Glutamatergic neuron (in vitro differentiated cells): ENCODE measurements around the gene SGCD. TPM values are rescaled to one million over a fixed set of nuclear protein-coding genes. Genes with fewer than 3 reads are reported as not detected.

ENCODE experiments used
- DNase-seq: peaks from one replicate; pipeline ENCODE4 v3.0.0; 2022
- H3K27ac Mint-ChIP-seq: one replicate; pipeline ENCODE4 v1.8.0; 2020; ENCODE audit warnings: mild to moderate bottlenecking, mixed read lengths, inconsistent platforms; ENCODE audit not compliant: unreplicated experiment
- H3K27me3 Mint-ChIP-seq: one replicate; pipeline ENCODE4 v1.8.0; 2020; ENCODE audit warnings: mild to moderate bottlenecking, moderate library complexity, mixed read lengths, inconsistent platforms; ENCODE audit not compliant: unreplicated experiment
- H3K36me3 Mint-ChIP-seq: one replicate; pipeline ENCODE4 v1.8.0; 2020; ENCODE audit warnings: mild to moderate bottlenecking, mixed read lengths, inconsistent platforms; ENCODE audit not compliant: unreplicated experiment
- H3K4me1 Mint-ChIP-seq: one replicate; pipeline ENCODE4 v1.8.0; 2020; ENCODE audit warnings: mild to moderate bottlenecking, low read depth, mixed read lengths, inconsistent platforms; ENCODE audit not compliant: unreplicated experiment
- H3K4me3 Mint-ChIP-seq: one replicate; pipeline ENCODE4 v1.8.0; 2020; ENCODE audit warnings: mild to moderate bottlenecking, mixed read lengths, inconsistent platforms; ENCODE audit not compliant: unreplicated experiment
- H3K9me3 Mint-ChIP-seq: one replicate; pipeline ENCODE4 v1.8.0; 2020; ENCODE audit warnings: mild to moderate bottlenecking, moderate library complexity, mixed read lengths, inconsistent platforms; ENCODE audit not compliant: unreplicated experiment
- total RNA-seq: library from RNA; stranded (reverse); fragmentation: NEBNext Ultra II Directional; extraction: Animal tissue kit (Norgen Biotek cat#: 25700); gene quantifications from one replicate; pipeline ENCODE4 v1.2.1, GENCODE V29; 2021; ENCODE audit not compliant: unreplicated experiment
- TF ChIP-seq, protein P1 (sequence below): fragments of 200-600 bp; sonication (generic); IDR thresholded peaks from one replicate; pipeline ENCODE4 v1.5.0; 2021; ENCODE audit not compliant: partially characterized antibody, unreplicated experiment

The SGCD gene
- total RNA-seq, 1 donor from 2014 or later: 0.20 TPM

- H3K9me3 Mint-ChIP-seq: no peaks in the 10 kb centered on the region
- no peaks in the 10 kb centered on the region for H3K4me1 Mint-ChIP-seq
- no peaks in the 10 kb centered on the region for H3K27me3 Mint-ChIP-seq
- no peak overlapping the region for H3K4me3 Mint-ChIP-seq
- no peak for DNase-seq
- H3K36me3 Mint-ChIP-seq: no peaks in the 10 kb centered on the region
- no peak overlapping the region for H3K27ac Mint-ChIP-seq
- TF ChIP-seq, protein P1, sequence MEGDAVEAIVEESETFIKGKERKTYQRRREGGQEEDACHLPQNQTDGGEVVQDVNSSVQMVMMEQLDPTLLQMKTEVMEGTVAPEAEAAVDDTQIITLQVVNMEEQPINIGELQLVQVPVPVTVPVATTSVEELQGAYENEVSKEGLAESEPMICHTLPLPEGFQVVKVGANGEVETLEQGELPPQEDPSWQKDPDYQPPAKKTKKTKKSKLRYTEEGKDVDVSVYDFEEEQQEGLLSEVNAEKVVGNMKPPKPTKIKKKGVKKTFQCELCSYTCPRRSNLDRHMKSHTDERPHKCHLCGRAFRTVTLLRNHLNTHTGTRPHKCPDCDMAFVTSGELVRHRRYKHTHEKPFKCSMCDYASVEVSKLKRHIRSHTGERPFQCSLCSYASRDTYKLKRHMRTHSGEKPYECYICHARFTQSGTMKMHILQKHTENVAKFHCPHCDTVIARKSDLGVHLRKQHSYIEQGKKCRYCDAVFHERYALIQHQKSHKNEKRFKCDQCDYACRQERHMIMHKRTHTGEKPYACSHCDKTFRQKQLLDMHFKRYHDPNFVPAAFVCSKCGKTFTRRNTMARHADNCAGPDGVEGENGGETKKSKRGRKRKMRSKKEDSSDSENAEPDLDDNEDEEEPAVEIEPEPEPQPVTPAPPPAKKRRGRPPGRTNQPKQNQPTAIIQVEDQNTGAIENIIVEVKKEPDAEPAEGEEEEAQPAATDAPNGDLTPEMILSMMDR: no peak
These were observed 296.5 kb downstream of the SGCD start for GRCh38 chr5:156623381-156624040.

DNA sequence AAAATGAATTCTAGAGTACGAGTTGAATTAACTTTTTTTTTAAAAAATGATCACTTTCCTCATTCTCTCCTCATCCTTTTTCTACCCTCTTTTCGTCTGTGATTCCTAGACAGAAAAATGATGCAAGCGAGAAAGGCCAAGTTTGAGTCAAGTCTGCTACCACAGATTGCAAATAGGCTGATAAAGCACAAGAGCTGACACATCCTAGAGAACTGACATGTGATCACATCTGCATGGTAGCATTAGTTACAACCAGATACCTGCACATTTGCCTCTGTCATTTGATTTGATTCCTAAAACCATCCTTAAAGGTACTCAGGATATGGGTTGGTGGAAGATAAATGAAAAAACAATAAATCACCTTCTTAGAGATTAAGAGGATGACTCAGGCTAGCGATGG is 297.7 kb downstream of the SGCD start:
- no peak overlapping the region for H3K27ac Mint-ChIP-seq
- H3K36me3 Mint-ChIP-seq: no peaks in the 10 kb centered on the region
- H3K4me1 Mint-ChIP-seq: no peaks in the 10 kb centered on the region
- H3K27me3 Mint-ChIP-seq: no peaks in the 10 kb centered on the region
- TF ChIP-seq, protein P1: no peak
- no peak overlapping the region for H3K4me3 Mint-ChIP-seq
- no peaks in the 10 kb centered on the region for H3K9me3 Mint-ChIP-seq
- no peak for DNase-seq

DNA sequence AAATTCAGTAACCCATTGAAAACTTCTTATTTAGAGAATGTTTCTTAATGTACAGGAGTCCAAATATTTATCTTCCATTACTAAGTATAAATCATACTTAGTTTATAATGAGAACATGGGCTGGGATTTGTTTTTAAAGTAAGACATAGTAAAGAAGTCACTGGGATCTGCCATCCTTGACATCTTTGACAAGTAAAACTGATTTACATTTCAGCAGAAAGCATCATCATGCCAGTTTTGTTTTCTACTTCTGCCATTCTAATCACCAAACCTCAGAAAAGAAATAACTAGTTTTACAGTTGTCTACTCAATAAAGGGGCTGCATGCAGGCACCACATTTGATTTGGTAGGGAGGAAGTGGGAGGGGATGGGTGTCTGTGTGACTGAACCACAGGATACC is 301.5 kb downstream of the SGCD start:
- Mint-ChIP-seq H3K9me3 (no peaks in the 10 kb centered on the region), H3K36me3 (no peaks in the 10 kb centered on the region), H3K4me1 (no peaks in the 10 kb centered on the region), H3K27ac (no peak overlapping the region), H3K4me3 (no peak overlapping the region), H3K27me3 (no peaks in the 10 kb centered on the region)
- TF ChIP-seq, protein P1: no peak
- DNase-seq: no peak

DNA sequence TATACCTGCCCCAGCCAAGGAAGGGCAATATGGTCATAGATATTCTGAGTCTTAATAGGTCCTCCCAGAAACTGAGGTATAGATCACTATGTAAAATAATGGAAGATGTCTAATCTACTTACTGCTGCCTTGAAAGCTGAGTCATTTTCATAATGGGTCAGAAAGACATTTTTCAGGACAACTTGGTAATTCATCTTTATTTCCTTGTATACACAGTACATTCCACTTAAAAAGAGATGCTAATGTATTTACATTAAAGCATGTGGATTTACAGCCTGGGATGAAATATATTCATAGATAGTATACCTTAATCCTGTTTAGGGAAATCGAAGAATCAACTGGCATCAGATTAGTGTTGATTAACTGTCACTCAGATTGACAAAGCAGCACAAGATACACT is 304.0 kb downstream of the SGCD start:
- Mint-ChIP-seq H3K4me3 (no peak overlapping the region), H3K27me3 (no peaks in the 10 kb centered on the region), H3K9me3 (no peaks in the 10 kb centered on the region), H3K4me1 (no peaks in the 10 kb centered on the region), H3K27ac (no peak overlapping the region), H3K36me3 (no peaks in the 10 kb centered on the region)
- TF ChIP-seq, protein P1: no peak
- DNase-seq: no peak

GRCh38 chr5:156634301-156634700 is 307.3 kb downstream of the SGCD start:
- Mint-ChIP-seq H3K27ac (no peak overlapping the region), H3K4me1 (no peaks in the 10 kb centered on the region), H3K4me3 (no peak overlapping the region), H3K9me3 (no peaks in the 10 kb centered on the region), H3K27me3 (no peaks in the 10 kb centered on the region), H3K36me3 (no peaks in the 10 kb centered on the region)
- no peak for DNase-seq
- TF ChIP-seq, protein P1: no peak
